Hepatocyte (in vitro differentiated cells): ENCODE measurements around the gene CLTA. TPM values are rescaled to one million over a fixed set of nuclear protein-coding genes. Genes with fewer than 3 reads are reported as not detected.

Experiments used
- DNase-seq: peaks from one replicate; pipeline ENCODE4 v3.0.0-alpha.2; 2016; ENCODE audit warnings: low spot score
- H2AFZ ChIP-seq: fragments of 200-600 bp; sonication (generic); 2 replicates; pipeline ENCODE4 v1.6.0; 2016; ENCODE audit warnings: antibody characterized with exemption, mild to moderate bottlenecking
- H3K27ac ChIP-seq: fragments of 200-600 bp; sonication (generic); 2 replicates; pipeline ENCODE4 v1.5.1; 2016; ENCODE audit warnings: mild to moderate bottlenecking
- H3K27me3 ChIP-seq: fragments of 200-600 bp; sonication (generic); 2 replicates; pipeline ENCODE4 v1.6.1; 2016
- H3K36me3 ChIP-seq: fragments of 200-600 bp; sonication (generic); replicated peaks from 2 replicates; pipeline ENCODE4 v1.5.1; 2016; ENCODE audit warnings: low read depth; ENCODE audit not compliant: insufficient read depth
- H3K4me1 ChIP-seq: fragments of 200-600 bp; sonication (generic); 2 replicates; pipeline ENCODE4 v1.5.1; 2016; ENCODE audit warnings: mild to moderate bottlenecking, moderate library complexity; ENCODE audit not compliant: insufficient read depth
- H3K4me2 ChIP-seq: fragments of 200-600 bp; sonication (generic); 2 replicates; pipeline ENCODE4 v1.6.0; 2016
- H3K4me3 ChIP-seq: fragments of 200-600 bp; sonication (generic); 2 replicates; pipeline ENCODE4 v1.5.1; 2016; ENCODE audit warnings: mild to moderate bottlenecking
- H3K79me2 ChIP-seq: fragments of 200-600 bp; sonication (generic); 2 replicates; pipeline ENCODE4 v1.6.0; 2017; ENCODE audit warnings: mild to moderate bottlenecking
- H3K9me2 ChIP-seq: fragments of 200-600 bp; sonication (generic); replicated peaks from 2 replicates; pipeline ENCODE4 v1.6.0; 2017; ENCODE audit warnings: mild to moderate bottlenecking; ENCODE audit not compliant: insufficient read depth
- H3K9me3 ChIP-seq: fragments of 200-600 bp; sonication (generic); 2 replicates; pipeline ENCODE4 v1.5.1; 2016; ENCODE audit warnings: low read depth, mild to moderate bottlenecking
- H4K20me1 ChIP-seq: fragments of 200-600 bp; sonication (generic); 2 replicates; pipeline ENCODE4 v1.6.0; 2016; ENCODE audit warnings: mild to moderate bottlenecking; ENCODE audit not compliant: insufficient read depth, poor library complexity, severe bottlenecking
- CTCF ChIP-seq: fragments of 200-600 bp; sonication (generic); IDR thresholded peaks from 2 replicates; pipeline ENCODE4 v1.5.1; 2016; ENCODE audit warnings: antibody characterized with exemption, mild to moderate bottlenecking; ENCODE audit not compliant: poor library complexity
- EZH2 ChIP-seq: fragments of 200-600 bp; sonication (generic); IDR thresholded peaks from 2 replicates; pipeline ENCODE4 v1.6.1; 2016; ENCODE audit warnings: antibody characterized with exemption, mild to moderate bottlenecking, borderline replicate concordance
- EZH2phosphoT487 ChIP-seq: fragments of 200-600 bp; sonication (generic); IDR thresholded peaks from one replicate; pipeline ENCODE4 v1.6.1; 2018; ENCODE audit warnings: antibody characterized with exemption, mild to moderate bottlenecking, low read depth, moderate library complexity; ENCODE audit not compliant: unreplicated experiment, severe bottlenecking
- WGBS: methylation state at CpG from one replicate; pipeline ENCODE4 v1.1.6; 2016; ENCODE audit warnings: low lambda C conversion rate; ENCODE audit errors: missing lambda C conversion rate; 5-methylcytosine and 5-hydroxymethylcytosine counted together
- polyA plus RNA-seq: library from polyadenylated mRNA; unstranded; fragments of >200 nt; fragmentation: Nextera tagmentation; extraction: Ambion mirVana; gene quantifications from 2 replicates; pipeline ENCODE4 v1.2.1, GENCODE V29; 2016
- total RNA-seq: library from RNA; depleted of rRNA; stranded (reverse); fragments of >200 nt; gene quantifications from 2 replicates; pipeline ENCODE4 v1.2.3, GENCODE V29; 2014

Gene CLTA
- total and polyA plus RNA-seq, 2 experiments from 2014 or later: 283 to 317 TPM

GRCh38 chr9:36161187-36161586 lies 29.5 kb upstream of the CLTA start:
- no peak overlapping the region for H3K27ac ChIP-seq
- no peak overlapping the region for H3K4me3 ChIP-seq
- peaks cover 17% of the 10 kb centered on the region for H3K4me1 ChIP-seq
- TF ChIP-seq EZH2phosphoT487 (no peak), CTCF (no peak), EZH2 (no peak)
- 90% methylated on average over 2 of the region's 2 CpGs for WGBS
- no peak for DNase-seq
- no peaks in the 10 kb centered on the region for H4K20me1 ChIP-seq
- H3K9me2 ChIP-seq: no peaks in the 10 kb centered on the region
- H3K36me3 ChIP-seq: no peaks in the 10 kb centered on the region
- H3K4me2 ChIP-seq: no peak overlapping the region
- no peak overlapping the region for H2AFZ ChIP-seq
- H3K9me3 ChIP-seq: no peaks in the 10 kb centered on the region
- no peaks in the 10 kb centered on the region for H3K79me2 ChIP-seq
- no peaks in the 10 kb centered on the region for H3K27me3 ChIP-seq

GRCh38 chr9:36162211-36162738 lies 28.4 kb upstream of the CLTA start:
- H3K27me3 ChIP-seq: no peaks in the 10 kb centered on the region
- H3K4me3 ChIP-seq: no peak overlapping the region
- H4K20me1 ChIP-seq: no peaks in the 10 kb centered on the region
- no peaks in the 10 kb centered on the region for H3K9me3 ChIP-seq
- H3K79me2 ChIP-seq: no peaks in the 10 kb centered on the region
- peak overlapping the region; percentile 94 for H3K27ac ChIP-seq
- peaks cover 20% of the 10 kb centered on the region for H3K4me1 ChIP-seq
- 89% methylated on average over 17 of the region's 17 CpGs for WGBS
- H2AFZ ChIP-seq: no peak overlapping the region
- no peak overlapping the region for H3K4me2 ChIP-seq
- DNase-seq: no peak
- no peaks in the 10 kb centered on the region for H3K9me2 ChIP-seq
- no peaks in the 10 kb centered on the region for H3K36me3 ChIP-seq
- no peak for TF ChIP-seq EZH2
- TF ChIP-seq CTCF: no peak
- TF ChIP-seq EZH2phosphoT487: no peak

- no peaks in the 10 kb centered on the region for H3K27me3 ChIP-seq
- H3K4me2 ChIP-seq: peak overlapping the region; percentile 26
- peak; percentile 86 for DNase-seq
- no peak for TF ChIP-seq EZH2phosphoT487
- no peak for TF ChIP-seq EZH2
- TF ChIP-seq CTCF: no peak
- no peaks in the 10 kb centered on the region for H3K9me3 ChIP-seq
- peaks cover 20% of the 10 kb centered on the region for H3K4me1 ChIP-seq
- H2AFZ ChIP-seq: peak overlapping the region; percentile 43
- no peak overlapping the region for H3K4me3 ChIP-seq
- no peaks in the 10 kb centered on the region for H3K36me3 ChIP-seq
- 47% methylated on average over 9 of the region's 9 CpGs for WGBS
- no peaks in the 10 kb centered on the region for H3K79me2 ChIP-seq
- H3K27ac ChIP-seq: peak overlapping the region; percentile 94
- no peaks in the 10 kb centered on the region for H3K9me2 ChIP-seq
- H4K20me1 ChIP-seq: no peaks in the 10 kb centered on the region
Observed at GRCh38 chr9:36163049-36163785, 27.5 kb upstream of the CLTA start.
